Right kidney (tissue), 1 donor: Measurements from ENCODE around the gene CELF1.

Experiments used
- DNase-seq: peaks from one replicate; pipeline ENCODE4 v3.0.0-alpha.2; 2016

The CELF1 gene

GRCh38 chr11:47509077-47509536 lies 43.8 kb downstream of the CELF1 start:
- no peak for DNase-seq

GRCh38 chr11:47508240-47508957 lies 44.5 kb downstream of the CELF1 start:
- no peak for DNase-seq

- no peak for DNase-seq
Observed at GRCh38 chr11:47507563-47508239, 45.2 kb downstream of the CELF1 start.

GRCh38 chr11:47506795-47507562 lies 46.0 kb downstream of the CELF1 start:
- no peak for DNase-seq

- DNase-seq: no peak
Observed at GRCh38 chr11:47506373-47506772, 46.6 kb downstream of the CELF1 start.

- no peak for DNase-seq
Observed at GRCh38 chr11:47504910-47505309, 48.0 kb downstream of the CELF1 start.

- no peak for DNase-seq
Observed at GRCh38 chr11:47503227-47503626, 49.7 kb downstream of the CELF1 start.

- DNase-seq: no peak
Observed at GRCh38 chr11:47502767-47503166, 50.2 kb downstream of the CELF1 start.

- no peak for DNase-seq
Observed at GRCh38 chr11:47501101-47501500, 51.8 kb downstream of the CELF1 start.

GRCh38 chr11:47500121-47500520 lies 52.8 kb downstream of the CELF1 start:
- no peak for DNase-seq

- no peak for DNase-seq
Observed at GRCh38 chr11:47499614-47500013, 53.3 kb downstream of the CELF1 start.

- DNase-seq: no peak
Observed at GRCh38 chr11:47499161-47499560, 53.8 kb downstream of the CELF1 start.

GRCh38 chr11:47498584-47499152 lies 54.3 kb downstream of the CELF1 start:
- DNase-seq: no peak

- no peak for DNase-seq
Observed at GRCh38 chr11:47498149-47498548, 54.8 kb downstream of the CELF1 start.

- DNase-seq: no peak
Observed at GRCh38 chr11:47496808-47497207, 56.1 kb downstream of the CELF1 start.

- DNase-seq: no peak
Observed at GRCh38 chr11:47495856-47496217, 57.1 kb downstream of the CELF1 start.

GRCh38 chr11:47495011-47495855 lies 57.7 kb downstream of the CELF1 start:
- no peak for DNase-seq

- DNase-seq: no peak
Observed at GRCh38 chr11:47489395-47489755, 63.6 kb downstream of the CELF1 start.

GRCh38 chr11:47488674-47489394 lies 64.1 kb downstream of the CELF1 start:
- DNase-seq: no peak

- DNase-seq: no peak
Observed at GRCh38 chr11:47488111-47488510, 64.8 kb downstream of the CELF1 start.

- DNase-seq: no peak
Observed at GRCh38 chr11:47487421-47487820, 65.5 kb downstream of the CELF1 start.
